Smooth muscle cell (in vitro differentiated cells): ENCODE results near the gene ACVR2A. TPM values are rescaled to one million over a fixed set of nuclear protein-coding genes. Genes with fewer than 3 reads are reported as not detected.

ENCODE experiments used
- DNase-seq: peaks from one replicate; lab custom pipeline; 2025; ENCODE audit not compliant: unreplicated experiment; lab: John Stamatoyannopoulos, UW
- H2AFZ ChIP-seq: fragments of 200-600 bp; sonication (generic); 2 replicates; pipeline ENCODE4 v1.6.0; 2016; ENCODE audit warnings: antibody characterized with exemption, low read depth, mild to moderate bottlenecking
- H3F3A ChIP-seq: fragments of 200-600 bp; sonication (generic); 2 replicates; pipeline ENCODE4 v1.6.0; 2017; ENCODE audit warnings: antibody characterized with exemption, low read depth
- H3K27ac ChIP-seq: fragments of 200-600 bp; sonication (generic); 2 replicates; pipeline ENCODE4 v1.5.1; 2016; ENCODE audit warnings: low read depth, mild to moderate bottlenecking
- H3K27me3 ChIP-seq: fragments of 200-600 bp; sonication (generic); 2 replicates; pipeline ENCODE4 v1.6.1; 2016; ENCODE audit warnings: low read depth, mild to moderate bottlenecking
- H3K36me3 ChIP-seq: fragments of 200-600 bp; sonication (generic); 2 replicates; pipeline ENCODE4 v1.5.1; 2016; ENCODE audit warnings: low read depth
- H3K4me1 ChIP-seq: fragments of 200-600 bp; sonication (generic); 2 replicates; pipeline ENCODE4 v1.5.1; 2016; ENCODE audit warnings: low read depth
- H3K4me2 ChIP-seq: fragments of 200-600 bp; sonication (generic); 2 replicates; pipeline ENCODE4 v1.6.0; 2016; ENCODE audit warnings: mild to moderate bottlenecking
- H3K4me3 ChIP-seq: fragments of 200-600 bp; sonication (generic); 2 replicates; pipeline ENCODE4 v1.5.1; 2016; ENCODE audit warnings: mild to moderate bottlenecking
- H3K79me2 ChIP-seq: fragments of 200-600 bp; sonication (generic); 2 replicates; pipeline ENCODE4 v1.6.0; 2016; ENCODE audit warnings: low read depth, mild to moderate bottlenecking
- H3K9ac ChIP-seq: fragments of 200-600 bp; sonication (generic); 2 replicates; pipeline ENCODE4 v1.6.0; 2016; ENCODE audit warnings: low read depth
- H3K9me3 ChIP-seq: fragments of 200-600 bp; sonication (generic); replicated peaks from 2 replicates; pipeline ENCODE4 v1.5.1; 2016; ENCODE audit warnings: low read depth
- H4K20me1 ChIP-seq: fragments of 200-600 bp; sonication (generic); 2 replicates; pipeline ENCODE4 v1.6.0; 2016; ENCODE audit warnings: low read depth
- CTCF ChIP-seq: fragments of 200-600 bp; sonication (generic); IDR thresholded peaks from 2 replicates; pipeline ENCODE4 v1.5.1; 2017; ENCODE audit warnings: borderline replicate concordance, mild to moderate bottlenecking, antibody characterized with exemption; ENCODE audit not compliant: insufficient read depth, poor library complexity, severe bottlenecking
- WGBS: methylation state at CpG from one replicate; pipeline ENCODE4 v1.1.7; 2016; ENCODE audit warnings: low lambda C conversion rate; 5-methylcytosine and 5-hydroxymethylcytosine counted together
- polyA plus RNA-seq: library from polyadenylated mRNA; unstranded; fragments of >200 nt; fragmentation: Nextera tagmentation; extraction: Ambion mirVana; gene quantifications from 2 replicates; pipeline ENCODE4 v1.2.1, GENCODE V29; 2016
- total RNA-seq: library from RNA; depleted of rRNA; stranded (reverse); fragments of >200 nt; gene quantifications from 2 replicates; pipeline ENCODE4 v1.2.3, GENCODE V29; 2014

Gene ACVR2A
- total and polyA plus RNA-seq, 2 experiments from 2014 or later: 12.4 to 39.7 TPM

- no peak overlapping the region for H3K27ac ChIP-seq
- H3K9ac ChIP-seq: peak overlapping the region; percentile 74
- peaks cover 67% of the 10 kb centered on the region for H3K79me2 ChIP-seq
- peak overlapping the region; percentile 84 for H3K4me2 ChIP-seq
- WGBS: 42% methylated on average over 5 of the region's 5 CpGs
- no peaks in the 10 kb centered on the region for H3K9me3 ChIP-seq
- no peak for TF ChIP-seq CTCF
- H4K20me1 ChIP-seq: peaks cover 63% of the 10 kb centered on the region
- no peak for DNase-seq
- peaks cover 30% of the 10 kb centered on the region for H3K4me1 ChIP-seq
- no peak overlapping the region for H2AFZ ChIP-seq
- peak overlapping the region; percentile 94 for H3K4me3 ChIP-seq
- no peaks in the 10 kb centered on the region for H3K36me3 ChIP-seq
- H3F3A ChIP-seq: no peaks in the 10 kb centered on the region
- peaks cover 4% of the 10 kb centered on the region for H3K27me3 ChIP-seq
Measured at GRCh38 chr2:147846412-147847081, 1.7 kb downstream of the ACVR2A start.

GRCh38 chr2:147847746-147848391, 3.0 kb downstream of the ACVR2A start:
- Histone ChIP-seq H3F3A (no peaks in the 10 kb centered on the region), H3K79me2 (peaks cover 80% of the 10 kb centered on the region), H3K9me3 (no peaks in the 10 kb centered on the region), H3K27ac (no peak overlapping the region), H3K4me2 (peak overlapping the region; percentile 84), H3K4me3 (peak overlapping the region; percentile 94), H3K36me3 (no peaks in the 10 kb centered on the region), H2AFZ (no peak overlapping the region), H3K9ac (no peak overlapping the region), H3K27me3 (no peaks in the 10 kb centered on the region), H4K20me1 (peaks cover 77% of the 10 kb centered on the region), H3K4me1 (peaks cover 29% of the 10 kb centered on the region)
- no peak for TF ChIP-seq CTCF
- DNase-seq: no peak

GRCh38 chr2:147850838-147851237, 6.0 kb downstream of the ACVR2A start:
- H3F3A ChIP-seq: no peaks in the 10 kb centered on the region
- peaks cover 100% of the 10 kb centered on the region for H4K20me1 ChIP-seq
- peaks cover 23% of the 10 kb centered on the region for H3K4me1 ChIP-seq
- peaks cover 100% of the 10 kb centered on the region for H3K79me2 ChIP-seq
- DNase-seq: no peak
- no peak overlapping the region for H2AFZ ChIP-seq
- H3K36me3 ChIP-seq: no peaks in the 10 kb centered on the region
- no peak overlapping the region for H3K4me3 ChIP-seq
- no peaks in the 10 kb centered on the region for H3K27me3 ChIP-seq
- H3K9me3 ChIP-seq: no peaks in the 10 kb centered on the region
- no peak overlapping the region for H3K27ac ChIP-seq
- TF ChIP-seq CTCF: no peak
- 97% methylated on average over 1 of the region's 1 CpG for WGBS
- no peak overlapping the region for H3K4me2 ChIP-seq
- H3K9ac ChIP-seq: no peak overlapping the region
